PC-9 (cell line): ENCODE measurements around the gene RAPGEF1.

Source experiments
- EZH2 ChIP-seq: fragments of 200-600 bp; sonication (generic); IDR thresholded peaks from 2 replicates; pipeline ENCODE4 v1.8.0; 2017; ENCODE audit warnings: antibody characterized with exemption, low read depth
- TF ChIP-seq, protein P1 (sequence below): fragments of 200-600 bp; sonication (generic); conservative IDR thresholded peaks from 2 replicates; pipeline ENCODE4 v1.6.1; 2017; ENCODE audit warnings: mixed run types, antibody characterized with exemption, mild to moderate bottlenecking, moderate library complexity

DNA sequence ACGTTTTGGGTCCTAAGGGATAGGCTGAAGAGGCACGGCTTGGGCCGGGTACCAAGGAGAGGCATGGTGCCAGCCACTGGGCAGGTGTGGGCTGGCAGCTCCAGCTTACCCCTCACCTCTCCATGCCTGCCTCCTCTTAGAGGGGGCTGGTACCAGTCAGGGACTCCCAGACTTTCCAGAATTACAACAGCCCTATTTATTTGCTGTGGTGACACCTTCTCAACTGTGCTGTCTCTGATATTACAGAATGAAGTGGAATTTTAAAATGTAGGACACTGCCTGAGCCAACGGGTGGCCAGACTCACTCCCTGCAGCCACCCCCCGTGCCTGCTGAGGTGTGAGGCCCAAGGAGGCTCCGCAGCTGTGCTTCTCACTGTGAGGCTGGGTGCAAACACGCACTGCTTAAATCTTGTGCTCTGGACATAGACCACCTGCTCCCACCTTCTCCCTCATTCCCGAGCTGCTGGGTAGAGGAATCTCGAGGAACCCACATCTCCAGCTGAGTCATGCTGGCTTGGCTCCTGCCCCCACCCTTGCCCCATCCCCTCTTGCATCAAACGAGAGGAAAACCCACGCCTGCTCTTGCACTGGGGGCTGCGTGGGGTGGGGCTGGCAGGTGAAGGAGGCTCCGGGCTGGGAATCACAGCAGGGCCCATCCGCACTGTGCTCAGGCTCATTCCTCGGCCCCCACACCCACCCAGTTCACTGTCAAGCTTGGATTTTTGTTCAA lies 146.6 kb downstream of the RAPGEF1 start:
- TF ChIP-seq, protein P1, sequence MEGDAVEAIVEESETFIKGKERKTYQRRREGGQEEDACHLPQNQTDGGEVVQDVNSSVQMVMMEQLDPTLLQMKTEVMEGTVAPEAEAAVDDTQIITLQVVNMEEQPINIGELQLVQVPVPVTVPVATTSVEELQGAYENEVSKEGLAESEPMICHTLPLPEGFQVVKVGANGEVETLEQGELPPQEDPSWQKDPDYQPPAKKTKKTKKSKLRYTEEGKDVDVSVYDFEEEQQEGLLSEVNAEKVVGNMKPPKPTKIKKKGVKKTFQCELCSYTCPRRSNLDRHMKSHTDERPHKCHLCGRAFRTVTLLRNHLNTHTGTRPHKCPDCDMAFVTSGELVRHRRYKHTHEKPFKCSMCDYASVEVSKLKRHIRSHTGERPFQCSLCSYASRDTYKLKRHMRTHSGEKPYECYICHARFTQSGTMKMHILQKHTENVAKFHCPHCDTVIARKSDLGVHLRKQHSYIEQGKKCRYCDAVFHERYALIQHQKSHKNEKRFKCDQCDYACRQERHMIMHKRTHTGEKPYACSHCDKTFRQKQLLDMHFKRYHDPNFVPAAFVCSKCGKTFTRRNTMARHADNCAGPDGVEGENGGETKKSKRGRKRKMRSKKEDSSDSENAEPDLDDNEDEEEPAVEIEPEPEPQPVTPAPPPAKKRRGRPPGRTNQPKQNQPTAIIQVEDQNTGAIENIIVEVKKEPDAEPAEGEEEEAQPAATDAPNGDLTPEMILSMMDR, result no peak
- TF ChIP-seq EZH2, result no peak
